LNCAP (cell line): ENCODE measurements around the gene CMPK2.

ENCODE experiments used
- TF ChIP-seq, protein P1 (sequence below): fragments of 450-650 bp; IDR thresholded peaks from 2 replicates; pipeline ENCODE4 v1.5.1; 2017; ENCODE audit warnings: mild to moderate bottlenecking

Gene CMPK2

DNA sequence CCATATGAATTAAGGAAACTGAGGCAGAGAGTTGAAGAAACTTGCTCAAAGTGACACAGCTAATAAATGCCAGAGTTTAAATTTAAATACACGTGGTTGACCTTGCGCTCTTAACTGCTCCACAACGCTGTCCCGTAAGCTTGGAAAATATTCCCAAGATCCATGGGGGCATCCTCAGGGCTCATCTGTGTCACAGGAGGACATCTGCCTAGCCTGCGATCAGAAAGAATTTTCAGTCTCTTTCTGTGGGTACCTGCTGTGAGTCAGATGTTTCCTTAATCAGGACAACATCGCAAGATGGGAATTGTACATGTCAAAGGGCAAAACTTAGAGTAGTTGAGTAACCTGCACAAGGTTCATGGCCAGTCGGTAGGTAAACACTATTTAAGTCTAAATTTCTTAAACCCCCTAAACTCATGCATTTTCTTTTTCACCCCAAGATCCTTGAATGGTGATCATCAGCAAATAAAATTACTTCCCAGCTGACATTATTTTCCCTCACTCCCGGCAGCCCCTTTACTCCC is 1.4 kb downstream of the CMPK2 start:
- TF ChIP-seq, protein P1, sequence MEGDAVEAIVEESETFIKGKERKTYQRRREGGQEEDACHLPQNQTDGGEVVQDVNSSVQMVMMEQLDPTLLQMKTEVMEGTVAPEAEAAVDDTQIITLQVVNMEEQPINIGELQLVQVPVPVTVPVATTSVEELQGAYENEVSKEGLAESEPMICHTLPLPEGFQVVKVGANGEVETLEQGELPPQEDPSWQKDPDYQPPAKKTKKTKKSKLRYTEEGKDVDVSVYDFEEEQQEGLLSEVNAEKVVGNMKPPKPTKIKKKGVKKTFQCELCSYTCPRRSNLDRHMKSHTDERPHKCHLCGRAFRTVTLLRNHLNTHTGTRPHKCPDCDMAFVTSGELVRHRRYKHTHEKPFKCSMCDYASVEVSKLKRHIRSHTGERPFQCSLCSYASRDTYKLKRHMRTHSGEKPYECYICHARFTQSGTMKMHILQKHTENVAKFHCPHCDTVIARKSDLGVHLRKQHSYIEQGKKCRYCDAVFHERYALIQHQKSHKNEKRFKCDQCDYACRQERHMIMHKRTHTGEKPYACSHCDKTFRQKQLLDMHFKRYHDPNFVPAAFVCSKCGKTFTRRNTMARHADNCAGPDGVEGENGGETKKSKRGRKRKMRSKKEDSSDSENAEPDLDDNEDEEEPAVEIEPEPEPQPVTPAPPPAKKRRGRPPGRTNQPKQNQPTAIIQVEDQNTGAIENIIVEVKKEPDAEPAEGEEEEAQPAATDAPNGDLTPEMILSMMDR: no peak

DNA sequence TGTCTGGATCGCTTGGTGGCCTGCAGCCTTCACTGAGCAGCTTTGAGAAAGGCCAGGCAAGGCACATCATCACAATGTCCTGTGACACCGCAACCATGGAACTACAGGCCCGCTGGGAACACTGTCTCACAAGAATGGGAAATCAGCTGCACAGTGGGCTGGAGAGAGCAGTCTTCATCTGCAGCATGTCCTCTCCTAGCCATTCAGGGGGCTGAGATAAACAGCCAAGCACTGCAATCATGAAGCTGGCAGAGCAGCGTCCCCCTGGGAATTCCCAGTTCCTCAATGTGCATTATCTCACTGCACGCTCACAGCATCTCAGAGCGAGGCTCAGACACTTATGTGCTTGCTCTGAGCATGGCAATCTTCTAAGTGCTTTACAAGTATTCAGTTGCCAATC is 1.9 kb downstream of the CMPK2 start:
- TF ChIP-seq, protein P1: no peak

DNA sequence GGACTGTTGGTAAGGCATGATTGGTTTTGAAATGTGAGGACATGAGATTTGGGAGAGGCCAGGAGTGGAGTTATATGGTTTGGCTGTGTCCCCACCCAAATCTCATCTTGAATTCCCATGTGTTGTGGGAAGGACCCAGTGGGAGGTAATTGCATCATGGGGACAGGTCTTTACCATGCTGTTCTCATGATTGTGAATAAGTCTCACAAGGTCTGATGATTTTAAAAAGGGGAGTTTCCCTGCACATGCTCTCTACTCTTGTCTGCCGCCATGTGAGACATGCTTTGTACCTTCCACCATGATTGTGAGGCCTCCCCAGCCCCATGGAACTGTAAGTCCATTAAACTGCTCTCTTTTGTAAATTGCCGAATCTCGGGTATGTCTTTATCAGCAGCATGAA is 5.4 kb downstream of the CMPK2 start:
- TF ChIP-seq, protein P1: no peak

DNA sequence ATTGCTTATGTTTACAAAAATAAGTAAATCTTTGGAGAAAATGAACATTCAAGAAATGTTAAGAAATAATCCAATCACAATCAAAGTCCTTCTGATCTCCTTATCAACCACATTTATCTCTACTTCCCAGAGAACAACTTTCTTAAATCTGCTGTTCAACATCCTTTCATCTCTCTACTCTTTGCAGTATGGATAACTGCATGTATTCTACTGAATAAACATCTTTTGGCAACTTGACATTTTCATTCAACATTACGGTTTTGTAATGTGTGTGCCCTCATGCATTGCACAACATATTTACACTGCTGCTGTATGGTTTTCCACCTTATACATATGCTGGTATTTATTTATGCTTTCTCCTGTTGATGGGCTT is 9.2 kb downstream of the CMPK2 start:
- TF ChIP-seq, protein P1: no peak

DNA sequence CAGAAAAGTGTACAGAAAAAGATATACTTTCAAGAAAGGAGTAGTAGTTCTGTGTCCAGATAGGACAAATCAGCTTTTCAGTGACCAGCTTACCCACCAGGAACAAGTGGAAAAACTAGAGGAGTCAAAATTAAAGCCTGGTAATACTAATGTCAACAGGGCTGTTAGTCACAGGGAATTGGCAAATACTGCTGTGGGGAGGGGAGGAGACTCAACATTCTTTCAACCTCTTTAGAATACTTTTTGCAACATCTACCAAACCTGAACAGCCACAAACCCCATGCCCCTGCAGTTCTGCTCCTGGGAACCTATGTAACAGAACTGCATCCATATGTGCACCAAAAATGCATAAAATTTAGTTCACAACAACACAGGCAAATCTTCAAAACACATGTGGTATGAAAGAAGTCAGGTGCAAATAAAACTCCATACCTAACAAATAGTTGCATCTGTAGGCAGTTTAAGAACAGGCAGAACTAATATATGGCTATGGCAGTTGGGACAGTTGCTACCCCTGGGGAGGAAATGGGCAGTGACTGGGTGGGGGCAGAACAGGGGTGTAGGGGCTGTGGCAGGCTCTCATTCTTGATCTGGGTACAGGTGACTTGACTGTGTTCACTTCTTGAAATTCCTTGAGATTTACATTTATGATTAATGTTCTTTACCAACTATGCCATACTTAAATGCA is 9.7 kb downstream of the CMPK2 start:
- TF ChIP-seq, protein P1: no peak

DNA sequence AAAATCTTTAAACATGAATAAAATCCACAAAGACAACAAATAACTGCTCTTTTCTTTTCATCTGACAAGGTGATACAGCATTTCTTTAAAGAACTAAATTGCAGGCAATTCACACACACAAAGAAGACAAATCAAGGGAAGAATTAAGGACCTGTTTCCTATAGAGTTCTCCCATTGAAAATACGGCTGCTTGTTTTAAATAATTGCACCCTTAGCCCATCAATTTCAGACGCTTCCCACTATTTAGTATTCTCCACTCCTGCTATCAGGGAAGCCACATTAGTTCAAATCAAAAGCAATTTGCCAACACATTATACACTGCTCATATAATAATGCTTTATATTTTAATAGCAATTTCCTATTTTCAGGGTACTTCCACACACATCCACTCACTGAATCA is 11.3 kb downstream of the CMPK2 start:
- TF ChIP-seq, protein P1: no peak

DNA sequence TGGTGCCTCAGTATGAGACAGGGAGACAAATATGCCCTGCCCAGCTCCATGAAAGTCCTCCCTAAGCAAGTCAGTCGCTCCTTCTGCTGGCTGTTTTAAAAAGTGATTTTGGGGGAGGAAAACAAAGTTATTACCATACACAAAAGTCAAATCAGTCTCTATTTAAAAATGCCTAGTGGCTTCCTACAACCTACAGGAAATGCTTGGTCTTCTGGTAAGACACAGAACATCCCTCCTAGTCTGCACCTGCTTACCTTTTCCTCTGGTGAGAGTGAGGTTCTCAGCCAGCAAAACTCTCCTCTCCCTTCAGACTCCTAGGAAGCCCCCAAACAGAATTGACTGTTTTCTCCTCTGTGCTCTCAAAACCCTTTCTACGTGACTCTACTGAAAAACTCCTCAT is 13.5 kb downstream of the CMPK2 start:
- TF ChIP-seq, protein P1: no peak
